WERI-Rb-1 (cell line): ENCODE results near the gene MOCS1.

Experiments
- DNase-seq: peaks from one replicate; pipeline ENCODE4 v3.0.0-alpha.2; 2020
- H3K27ac ChIP-seq: fragments of 250-450 bp; sonication (Bioruptor Pico); 2 replicates; pipeline ENCODE4 v1.5.1; 2020; ENCODE audit warnings: mild to moderate bottlenecking, moderate library complexity
- H3K27me3 ChIP-seq: fragments of 250-450 bp; sonication (Bioruptor Pico); 2 replicates; pipeline ENCODE4 v1.5.1; 2021; ENCODE audit warnings: mild to moderate bottlenecking, low read depth, moderate library complexity; ENCODE audit not compliant: insufficient read depth, severe bottlenecking
- H3K36me3 ChIP-seq: fragments of 250-450 bp; sonication (Bioruptor Pico); 2 replicates; pipeline ENCODE4 v1.5.1; 2020; ENCODE audit warnings: mild to moderate bottlenecking, moderate library complexity
- H3K4me3 ChIP-seq: 2 replicates; pipeline ENCODE4 v1.5.1; 2011; ENCODE audit warnings: low read depth, mild to moderate bottlenecking, control low read depth, low read length
- H3K9me3 ChIP-seq: fragments of 250-450 bp; sonication (Bioruptor Pico); 2 replicates; pipeline ENCODE4 v1.5.1; 2021; ENCODE audit warnings: mild to moderate bottlenecking, moderate library complexity; ENCODE audit not compliant: severe bottlenecking
- CTCF ChIP-seq: IDR thresholded peaks from 2 replicates; pipeline ENCODE4 v1.5.1; 2011; ENCODE audit warnings: low read depth, mild to moderate bottlenecking, control low read depth, inconsistent platforms, low read length

The MOCS1 gene

GRCh38 chr6:39925191-39925930, 8.9 kb downstream of the MOCS1 start:
- H3K27me3 ChIP-seq = no peaks in the 10 kb centered on the region
- H3K27ac ChIP-seq = no peak overlapping the region
- TF ChIP-seq CTCF = no peak
- no peak overlapping the region for H3K4me3 ChIP-seq
- no peak for DNase-seq
- H3K36me3 ChIP-seq = peaks cover 36% of the 10 kb centered on the region
- H3K9me3 ChIP-seq = no peaks in the 10 kb centered on the region

- peaks cover 39% of the 10 kb centered on the region for H3K36me3 ChIP-seq
Observed at GRCh38 chr6:39924283-39924682, 10.0 kb downstream of the MOCS1 start.

GRCh38 chr6:39923861-39924260, 10.4 kb downstream of the MOCS1 start:
- H3K36me3 ChIP-seq = peaks cover 39% of the 10 kb centered on the region

More at GRCh38 chr6:39924283-39924682, 10.0 kb downstream of the MOCS1 start:
- TF ChIP-seq CTCF = no peak
- DNase-seq = no peak
- no peaks in the 10 kb centered on the region for H3K9me3 ChIP-seq
- no peak overlapping the region for H3K4me3 ChIP-seq
- no peaks in the 10 kb centered on the region for H3K27me3 ChIP-seq
- no peak overlapping the region for H3K27ac ChIP-seq

GRCh38 chr6:39923394-39923793, 10.9 kb downstream of the MOCS1 start:
- H3K27me3 ChIP-seq = no peaks in the 10 kb centered on the region
- H3K9me3 ChIP-seq = no peaks in the 10 kb centered on the region
- no peak for DNase-seq
- peaks cover 39% of the 10 kb centered on the region for H3K36me3 ChIP-seq
- H3K27ac ChIP-seq = no peak overlapping the region
- TF ChIP-seq CTCF = no peak
- H3K4me3 ChIP-seq = no peak overlapping the region

More at GRCh38 chr6:39923861-39924260, 10.4 kb downstream of the MOCS1 start:
- no peaks in the 10 kb centered on the region for H3K9me3 ChIP-seq
- no peaks in the 10 kb centered on the region for H3K27me3 ChIP-seq
- H3K4me3 ChIP-seq = no peak overlapping the region
- no peak overlapping the region for H3K27ac ChIP-seq
- TF ChIP-seq CTCF = no peak
- DNase-seq = no peak

- H3K9me3 ChIP-seq = no peaks in the 10 kb centered on the region
- peaks cover 39% of the 10 kb centered on the region for H3K36me3 ChIP-seq
- no peak for DNase-seq
- TF ChIP-seq CTCF = no peak
- no peaks in the 10 kb centered on the region for H3K27me3 ChIP-seq
- no peak overlapping the region for H3K4me3 ChIP-seq
- no peak overlapping the region for H3K27ac ChIP-seq
Observed at GRCh38 chr6:39922821-39923220, 11.4 kb downstream of the MOCS1 start.

- H3K36me3 ChIP-seq = peaks cover 29% of the 10 kb centered on the region
- no peaks in the 10 kb centered on the region for H3K27me3 ChIP-seq
- no peaks in the 10 kb centered on the region for H3K9me3 ChIP-seq
- no peak for TF ChIP-seq CTCF
- H3K4me3 ChIP-seq = no peak overlapping the region
- DNase-seq = no peak
- no peak overlapping the region for H3K27ac ChIP-seq
Observed at GRCh38 chr6:39920157-39920556, 14.1 kb downstream of the MOCS1 start.
